Gastroesophageal sphincter (tissue), 4 donors: ENCODE results near the gene SRRM1. TPM values are rescaled to one million over a fixed set of nuclear protein-coding genes. Genes with fewer than 3 reads are reported as not detected.

ENCODE experiments used
- small RNA-seq, 4 donors: library from RNA; depleted of rRNA; stranded (forward); fragments of <200 nt; gene quantifications; one replicate each; pipeline ENCODE3, GENCODE V24; 2016
- total RNA-seq, 4 donors: library from RNA; depleted of rRNA; stranded (reverse); fragments of >200 nt; gene quantifications; one replicate each; pipeline ENCODE4 v1.1.0, GENCODE V29; 2016

Gene SRRM1
- total RNA-seq, 4 donors from 2014 or later: 47.0 to 114 (median 64.5) TPM

Small RNA genes within 50 kb of the gene (small RNA-seq; reads per million reads assigned to genes)
- 0 reads per million in 4 donors for gene RF00019

Other genes starting within 250 kb of the SRRM1 start
- 1 to 10 TPM; 2.2 to 7.6 (median 6.1) TPM for gene STPG1, start 229.5 kb upstream of the SRRM1 start, total RNA-seq
- 10 to 100 TPM; 22.3 to 45.7 (median 35.6) TPM for gene NIPAL3, start 227.5 kb upstream of the SRRM1 start, total RNA-seq
- gene RCAN3, start 140.5 kb upstream of the SRRM1 start, total RNA-seq: 10 to 100 TPM in 3 of 4 donors, 1 to 10 TPM in 1; 9.0 to 12.7 (median 11.5) TPM
- 1 to 10 TPM in 1 of 4 donors, under 1 TPM in 2, not detected in 1; 0.16 to 1.9 (median 0.27) TPM for gene NCMAP, start 87.2 kb upstream of the SRRM1 start, total RNA-seq
- gene CLIC4, start 102.1 kb downstream of the SRRM1 start, total RNA-seq: 100 to 1,000 TPM; 553 to 721 (median 692) TPM